ENCODE results near the gene LAMA2. TPM values are rescaled to one million over a fixed set of nuclear protein-coding genes. Genes with fewer than 3 reads are reported as not detected.

The LAMA2 gene
- total and polyA plus RNA-seq, 3 donors from 2014 or later = 25.9 to 94.8 (median 56.0) TPM

- H3K36me3 ChIP-seq (ENCODE audit: low read depth, missing control alignments) = no peaks in the 10 kb centered on the region
- WGBS, 2 donors = 29 to 36% methylated on average over 8 of the region's 8 CpGs
Observed at GRCh38 chr6:129498950-129499842, 616.3 kb downstream of the LAMA2 start.

GRCh38 chr6:129499843-129500219, 616.9 kb downstream of the LAMA2 start:
- WGBS, 2 donors = 90 to 92% methylated on average over 4 of the region's 4 CpGs
- Histone ChIP-seq H3K4me1 (peaks cover 18% of the 10 kb centered on the region), H3K36me3 (ENCODE audit: low read depth, missing control alignments) (no peaks in the 10 kb centered on the region), H3K9me3 (no peaks in the 10 kb centered on the region), H3K4me3 (no peak overlapping the region), H3K27me3 (no peaks in the 10 kb centered on the region), H3K27ac (no peak overlapping the region)
- DNase-seq = no peak
- TF ChIP-seq POLR2A (IDR thresholded peaks at IDR 0.05) (no peak), CTCF (IDR thresholded peaks at IDR 0.05) (no peak)
- intact Hi-C loops (cut with DNase I; ENCODE audit: low total_unique reads) = no loop called here

More at GRCh38 chr6:129498950-129499842, 616.3 kb downstream of the LAMA2 start:
- TF ChIP-seq POLR2A (IDR thresholded peaks at IDR 0.05) = no peak
- peak; percentile 31 to 58 (median 52) for TF ChIP-seq CTCF (IDR thresholded peaks at IDR 0.05)
- intact Hi-C loops (cut with DNase I; ENCODE audit: low total_unique reads) = no loop called here
- H3K27me3 ChIP-seq = no peaks in the 10 kb centered on the region
- no peak for DNase-seq
- peak overlapping the region in 1 of 2 donors; percentile 11 for H3K27ac ChIP-seq
- no peaks in the 10 kb centered on the region for H3K9me3 ChIP-seq
- peaks cover 18% of the 10 kb centered on the region for H3K4me1 ChIP-seq
- H3K4me3 ChIP-seq = no peak overlapping the region

GRCh38 chr6:129500958-129501739, 618.2 kb downstream of the LAMA2 start:
- peak; percentile 69 for DNase-seq
- H3K4me3 ChIP-seq = no peak overlapping the region
- no peaks in the 10 kb centered on the region for H3K36me3 ChIP-seq (ENCODE audit: low read depth, missing control alignments)
- TF ChIP-seq CTCF (IDR thresholded peaks at IDR 0.05) = peak in 1 of 3 experiments; percentile 43
- TF ChIP-seq POLR2A (IDR thresholded peaks at IDR 0.05) = no peak
- H3K27me3 ChIP-seq = no peaks in the 10 kb centered on the region
- WGBS, 2 donors = 53 to 61% methylated on average over 13 of the region's 13 CpGs
- no peaks in the 10 kb centered on the region for H3K9me3 ChIP-seq
- peaks cover 30% of the 10 kb centered on the region for H3K4me1 ChIP-seq
- intact Hi-C loops (cut with DNase I; ENCODE audit: low total_unique reads) = no loop called here
- peak overlapping the region in 1 of 2 donors; percentile 13 for H3K27ac ChIP-seq

- Histone ChIP-seq H3K27me3 (no peaks in the 10 kb centered on the region), H3K27ac (peak overlapping the region in 1 of 2 donors; percentile 13), H3K4me1 (peaks cover 30% of the 10 kb centered on the region), H3K9me3 (no peaks in the 10 kb centered on the region), H3K4me3 (no peak overlapping the region), H3K36me3 (ENCODE audit: low read depth, missing control alignments) (no peaks in the 10 kb centered on the region)
- intact Hi-C loops (cut with DNase I; ENCODE audit: low total_unique reads) = no loop called here
- 77 to 81% methylated on average over 6 of the region's 6 CpGs for WGBS, 2 donors
- DNase-seq = no peak
- TF ChIP-seq POLR2A (IDR thresholded peaks at IDR 0.05) (no peak), CTCF (IDR thresholded peaks at IDR 0.05) (no peak)
Observed at GRCh38 chr6:129501740-129502660, 619.1 kb downstream of the LAMA2 start.

All from testis (tissue), 3 donors.